HG03521 (cell line): ENCODE data around the gene TUBA8.
"Not testable (repeated sequence)": the region's sequence is repeated elsewhere in the genome, so short reads cannot be mapped to it uniquely, and the experiment has no call there.

ENCODE experiments used
- ATAC-seq: cut with Tn5 transposase; IDR thresholded peaks from one replicate; pipeline ENCODE4 v1.9.1; 2021; ENCODE audit warnings: mild to moderate bottlenecking, moderate library complexity; ENCODE audit not compliant: unreplicated experiment

TUBA8 gene

DNA sequence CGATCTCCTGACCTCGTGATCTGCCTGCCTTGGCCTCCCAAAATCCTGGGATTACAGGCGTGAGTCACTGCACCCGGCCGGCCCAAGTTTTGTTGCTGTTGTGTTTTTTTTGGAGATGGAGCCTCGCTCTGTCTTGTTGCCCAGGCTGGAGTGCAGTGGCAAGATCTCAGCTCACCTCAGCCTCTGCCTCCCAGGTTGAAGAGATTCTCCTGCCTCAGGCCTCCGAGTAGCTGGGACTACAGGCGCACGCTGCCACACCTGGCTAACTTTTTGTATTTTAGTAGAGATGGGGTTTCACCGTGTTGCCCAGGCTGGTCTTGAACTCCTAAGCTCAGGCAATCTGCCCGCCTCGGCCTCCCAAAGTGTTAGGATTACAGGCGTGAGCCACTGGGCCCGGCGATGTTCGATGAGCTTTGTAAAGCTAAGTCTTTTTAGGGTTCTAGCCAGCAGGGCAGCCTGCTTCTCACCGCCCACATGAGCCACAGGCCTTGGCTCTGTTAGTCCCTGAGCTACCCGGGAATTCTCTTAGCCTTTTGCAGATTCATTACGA is 12.9 kb downstream of the TUBA8 start:
- ATAC-seq = not testable (repeated sequence)

DNA sequence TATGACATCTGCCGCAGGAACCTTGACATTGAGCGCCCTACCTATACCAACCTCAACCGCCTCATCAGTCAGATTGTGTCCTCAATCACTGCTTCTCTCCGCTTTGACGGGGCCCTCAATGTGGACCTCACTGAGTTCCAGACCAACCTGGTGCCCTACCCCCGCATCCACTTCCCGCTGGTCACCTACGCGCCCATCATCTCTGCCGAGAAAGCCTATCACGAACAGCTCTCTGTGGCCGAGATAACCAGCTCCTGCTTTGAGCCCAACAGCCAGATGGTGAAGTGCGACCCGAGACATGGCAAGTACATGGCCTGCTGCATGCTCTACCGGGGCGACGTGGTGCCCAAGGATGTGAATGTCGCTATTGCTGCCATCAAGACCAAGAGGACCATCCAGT is 16.0 kb downstream of the TUBA8 start:
- ATAC-seq = no peak

DNA sequence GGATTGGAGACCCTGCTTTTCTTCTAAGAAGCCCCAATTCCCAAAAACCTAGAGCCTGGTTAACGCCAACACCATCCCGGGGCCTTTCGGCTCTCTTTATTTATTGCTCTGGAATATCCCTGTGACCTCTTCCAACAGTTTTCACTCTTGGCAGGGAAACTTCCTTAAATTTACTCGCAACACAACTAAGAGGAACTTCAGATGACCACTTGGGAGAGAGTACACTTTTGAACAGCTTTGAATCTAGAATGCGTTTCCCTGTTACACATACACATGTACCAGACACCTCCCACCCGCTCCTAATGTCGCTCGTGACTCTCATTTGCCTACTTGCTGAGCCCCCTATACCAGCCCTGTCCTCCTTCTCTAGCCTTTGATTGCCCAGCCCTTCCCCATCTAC is 19.4 kb downstream of the TUBA8 start:
- no peak for ATAC-seq

DNA sequence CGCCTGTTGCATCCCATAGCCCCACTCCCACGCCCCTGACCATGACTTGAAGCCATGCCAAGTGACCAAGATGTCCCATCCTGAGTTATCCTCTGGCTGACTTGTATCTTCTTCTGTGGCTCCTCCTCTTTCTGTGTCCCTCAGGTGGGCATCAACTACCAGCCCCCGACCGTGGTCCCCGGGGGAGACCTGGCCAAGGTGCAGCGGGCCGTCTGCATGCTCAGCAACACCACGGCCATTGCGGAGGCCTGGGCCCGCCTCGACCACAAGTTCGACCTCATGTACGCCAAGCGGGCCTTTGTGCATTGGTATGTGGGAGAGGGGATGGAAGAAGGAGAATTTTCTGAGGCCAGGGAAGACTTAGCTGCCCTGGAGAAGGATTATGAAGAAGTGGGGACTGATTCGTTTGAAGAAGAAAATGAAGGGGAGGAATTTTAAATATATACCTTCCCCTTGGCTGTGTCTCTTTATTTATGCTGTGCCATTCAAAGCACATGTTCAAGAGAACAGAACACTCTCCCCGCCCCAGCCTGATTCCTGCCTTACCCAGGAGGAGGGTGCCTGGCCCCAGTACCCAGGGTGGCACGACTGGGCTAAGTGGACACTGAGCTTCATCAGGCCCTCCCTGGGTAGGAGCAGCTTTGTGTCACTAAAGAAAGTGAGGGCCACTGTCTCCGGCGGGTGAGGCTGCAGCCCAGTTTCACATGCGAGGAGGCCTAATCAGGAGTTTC is 20.3 kb downstream of the TUBA8 start:
- no peak for ATAC-seq

DNA sequence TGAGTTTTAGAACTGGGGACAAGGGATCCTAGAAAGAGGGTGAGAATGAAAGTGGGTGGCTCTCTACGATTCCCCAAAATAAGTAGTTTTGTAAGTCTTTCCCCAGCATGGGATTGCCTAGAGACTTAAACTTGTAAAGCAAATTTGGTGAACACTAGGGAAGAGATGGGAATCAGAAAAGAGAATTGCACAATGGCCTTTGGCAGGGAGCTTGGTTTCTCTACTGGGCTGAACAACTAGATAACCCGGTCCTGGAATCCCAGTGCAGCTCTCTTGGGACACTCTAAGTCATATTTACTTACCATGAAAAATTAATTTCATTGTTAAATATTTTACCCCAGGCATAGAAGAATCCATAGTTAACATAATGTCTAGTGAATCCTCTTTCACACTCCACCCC is 22.8 kb downstream of the TUBA8 start:
- ATAC-seq = no peak

DNA sequence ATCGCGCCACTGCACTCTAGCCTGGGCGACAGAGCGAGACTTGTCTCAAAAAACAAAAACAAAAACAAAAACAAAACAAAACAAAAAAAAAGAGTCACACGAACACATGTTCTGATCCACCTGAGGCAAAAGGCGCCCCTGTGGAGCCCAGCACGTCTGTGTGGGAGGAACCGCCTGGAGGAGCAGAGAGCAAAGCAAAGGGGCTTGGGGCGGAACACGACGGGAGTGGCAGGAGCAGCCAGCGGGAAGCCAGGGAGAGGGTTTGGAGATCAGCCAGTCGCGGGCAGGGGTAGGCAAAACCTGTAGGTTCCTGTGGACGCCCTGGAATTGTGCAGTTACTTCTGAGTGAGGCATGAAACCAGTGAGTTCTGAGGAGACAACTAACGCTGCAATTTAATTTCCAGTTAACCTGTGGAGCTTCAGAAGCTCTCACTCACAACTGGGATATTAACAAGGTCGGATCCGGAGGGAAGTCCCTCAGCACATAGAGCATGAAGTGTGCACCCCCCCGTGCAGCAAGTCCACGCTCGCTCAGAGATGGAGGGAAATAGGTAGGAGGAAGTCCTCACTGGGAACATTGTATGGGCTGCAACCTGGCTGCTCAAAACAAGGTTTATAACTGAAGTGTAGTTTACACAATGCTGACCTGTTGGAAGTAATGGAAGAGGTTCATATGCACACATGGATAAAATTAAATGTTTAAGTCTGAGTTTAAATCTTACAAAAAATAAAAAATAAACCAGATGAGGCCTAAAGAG is 26.1 kb downstream of the TUBA8 start:
- no peak for ATAC-seq

DNA sequence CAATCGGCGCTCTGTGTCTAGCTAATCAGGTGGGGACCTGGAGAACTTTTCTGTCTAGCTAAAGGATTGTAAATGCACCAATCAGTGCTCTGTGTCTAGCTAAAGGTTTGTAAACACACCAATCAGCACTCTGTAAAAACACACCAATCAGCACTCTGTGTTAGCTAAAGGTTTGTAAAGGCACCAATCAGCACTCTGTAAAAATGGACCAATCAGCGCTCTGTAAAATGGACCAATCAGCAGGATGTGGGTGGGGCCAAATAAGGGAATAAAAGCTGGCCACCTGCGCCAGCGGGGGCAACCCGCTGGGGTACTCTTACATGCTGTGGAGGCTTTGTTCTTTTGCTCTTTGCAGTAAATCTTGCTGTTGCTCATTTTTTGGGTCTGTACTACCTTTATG is 30.4 kb downstream of the TUBA8 start:
- ATAC-seq = not testable (repeated sequence)

DNA sequence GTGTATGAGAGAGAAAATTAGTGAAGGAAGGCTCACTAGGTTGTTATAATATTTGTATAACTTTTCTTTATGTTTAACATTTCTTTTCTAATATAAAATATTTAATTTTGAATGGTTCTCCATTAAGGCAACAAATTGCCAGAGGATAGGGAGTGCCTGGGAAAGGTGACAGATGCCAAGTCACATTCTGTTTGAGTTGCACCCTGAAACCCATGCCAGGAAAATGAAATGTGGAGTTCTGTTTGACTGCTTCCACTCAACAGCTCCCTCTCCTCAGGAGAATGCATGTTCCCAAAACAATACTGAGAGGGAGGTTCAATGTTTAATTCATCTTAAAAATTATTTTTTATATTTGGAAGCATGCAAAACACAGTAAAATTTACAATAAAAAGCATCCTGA is 33.5 kb downstream of the TUBA8 start:
- ATAC-seq = no peak

DNA sequence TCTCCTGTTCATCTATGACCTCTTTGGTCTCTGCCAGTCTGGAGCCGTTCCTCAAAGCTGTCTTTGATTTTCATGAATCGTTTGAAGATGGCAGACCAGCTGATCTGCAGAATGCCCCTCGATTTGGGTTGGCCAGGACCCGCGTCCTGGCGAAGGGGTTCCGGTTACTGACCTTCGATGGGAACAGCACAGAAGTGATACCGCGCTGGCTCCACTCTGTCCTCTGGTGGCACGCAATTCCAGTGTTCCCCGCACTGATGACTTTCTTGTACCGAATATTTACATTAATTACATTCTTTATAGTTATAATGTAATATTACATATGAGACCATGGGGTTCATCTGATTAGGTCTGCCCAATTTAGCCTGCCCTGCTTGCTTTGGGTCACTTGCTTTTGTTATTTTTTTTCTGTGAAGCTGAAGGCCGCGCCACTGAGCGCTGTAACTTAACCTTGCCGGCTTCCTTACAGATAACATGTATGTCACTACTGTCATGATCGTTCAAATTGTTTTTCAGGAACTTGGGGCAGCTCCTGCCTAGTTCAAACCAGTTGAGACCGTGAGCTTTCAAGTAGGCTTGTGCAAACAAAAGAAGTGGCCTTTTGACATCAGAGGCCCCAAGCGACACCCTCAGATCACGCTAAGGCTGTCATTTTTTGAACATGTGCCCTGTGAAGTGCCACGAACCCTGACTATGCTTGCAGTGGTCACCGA is 35.2 kb downstream of the TUBA8 start:
- ATAC-seq = no peak

DNA sequence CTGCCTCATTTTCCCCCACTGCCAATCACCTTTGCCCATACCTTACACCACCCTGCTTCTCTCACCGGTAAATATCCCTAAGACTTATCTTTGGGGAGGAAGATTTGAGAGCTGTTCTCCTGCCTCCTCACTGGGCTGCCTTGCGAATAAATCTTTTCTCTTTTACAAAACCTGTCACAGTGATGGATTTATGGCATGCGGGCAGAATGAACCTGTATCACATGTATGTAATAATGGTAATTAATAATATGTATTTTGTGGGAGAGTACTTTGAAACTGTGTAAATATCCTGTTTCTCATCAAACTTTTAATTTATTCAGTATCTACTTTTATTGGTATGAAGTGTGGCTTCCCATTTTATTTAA is 35.8 kb downstream of the TUBA8 start:
- no peak for ATAC-seq

DNA sequence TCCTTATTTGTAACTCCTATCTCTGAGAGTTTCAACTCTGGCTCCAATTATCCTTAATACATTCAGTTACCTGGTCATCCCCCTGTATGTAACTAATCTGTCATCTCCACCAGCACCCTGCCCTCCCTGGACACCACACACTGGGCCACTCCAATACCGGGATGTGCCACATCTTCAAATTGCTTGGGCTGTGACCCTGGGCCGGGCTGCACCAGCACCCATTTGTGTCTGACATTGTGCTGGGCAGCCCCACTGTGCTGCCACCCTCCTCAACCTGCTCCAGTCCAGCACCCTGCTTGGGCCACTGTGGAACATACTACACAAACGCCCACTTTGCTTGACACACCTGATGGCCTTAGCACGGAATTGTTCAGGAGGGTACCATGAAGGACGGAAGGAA is 37.2 kb downstream of the TUBA8 start:
- no peak for ATAC-seq

DNA sequence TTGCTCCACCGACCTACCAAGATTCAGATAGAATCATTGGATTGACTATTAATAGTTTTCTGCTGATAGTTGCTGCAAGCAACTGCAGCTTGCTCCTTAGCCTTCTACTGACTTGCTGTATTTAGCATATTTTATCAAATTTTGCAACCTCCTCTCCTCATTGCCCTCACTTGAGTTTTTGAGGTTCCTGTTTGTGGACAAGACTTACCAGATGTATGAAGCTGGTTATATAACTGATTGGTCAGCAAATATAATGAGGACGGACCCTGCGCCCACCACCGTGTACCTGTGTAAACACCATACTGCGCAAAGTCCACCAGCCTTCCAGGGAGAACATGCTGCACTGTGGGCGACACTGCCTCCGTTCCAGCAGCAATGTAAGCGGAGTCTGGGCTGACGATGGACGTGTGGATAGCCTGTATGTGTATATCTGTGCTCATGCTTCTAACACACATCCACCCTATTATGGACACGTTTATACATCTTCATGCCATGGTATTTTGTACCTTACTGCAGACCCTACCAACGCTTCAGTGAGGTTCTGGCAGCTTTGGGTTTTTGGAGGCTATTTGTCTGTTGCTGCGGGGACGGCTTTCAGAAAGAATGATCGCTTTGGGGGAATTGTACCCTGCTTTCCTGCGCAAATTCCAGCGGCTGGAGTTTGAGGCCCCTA is 37.8 kb downstream of the TUBA8 start:
- no peak for ATAC-seq

DNA sequence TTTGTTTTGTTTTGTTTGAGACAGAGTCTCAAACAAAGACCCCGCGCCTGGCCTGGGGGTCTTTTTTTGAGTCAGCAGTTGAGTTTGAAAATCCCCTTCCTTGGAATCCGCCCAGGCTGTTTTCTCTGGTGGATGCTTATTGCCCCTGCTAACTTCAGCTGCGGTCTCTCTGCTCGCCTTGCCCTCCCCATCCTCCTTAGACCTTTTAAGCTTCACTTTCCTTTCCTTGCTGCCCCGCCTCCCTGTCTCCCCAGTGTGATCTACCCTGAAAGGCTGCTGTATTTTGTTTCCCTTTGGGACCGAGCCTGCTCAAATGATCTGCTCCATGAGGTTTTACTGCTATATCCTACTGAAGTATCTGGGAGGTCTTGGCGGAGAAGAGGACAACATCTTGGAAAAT is 41.9 kb downstream of the TUBA8 start:
- no peak for ATAC-seq

DNA sequence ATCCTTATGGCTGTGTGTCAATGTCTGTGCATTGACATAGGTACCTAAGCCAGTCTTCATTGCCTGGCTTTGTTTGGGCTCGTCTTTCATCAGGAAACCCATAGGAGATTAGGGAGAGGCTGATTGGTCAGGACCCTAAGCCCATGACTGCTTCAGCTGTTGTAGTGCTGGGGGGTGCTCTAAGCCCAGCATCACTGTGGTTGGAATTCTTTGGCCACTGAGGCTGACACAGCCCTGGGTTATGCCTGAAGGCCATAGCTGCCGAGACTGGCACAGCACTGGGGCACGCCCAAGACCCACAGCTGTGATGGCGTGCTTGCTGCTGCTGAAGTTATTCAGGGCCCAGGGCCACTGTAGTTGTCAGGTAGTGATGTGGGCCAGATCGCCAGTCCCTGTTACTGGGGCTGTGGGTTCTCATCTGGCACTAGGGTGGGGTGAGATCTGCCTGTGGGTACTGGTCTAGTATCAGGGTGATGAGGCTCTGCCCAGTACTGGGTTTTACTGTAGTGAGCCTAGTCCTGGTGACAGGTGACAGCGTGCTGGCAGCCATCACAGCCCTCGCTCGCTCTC is 44.3 kb downstream of the TUBA8 start:
- no peak for ATAC-seq

DNA sequence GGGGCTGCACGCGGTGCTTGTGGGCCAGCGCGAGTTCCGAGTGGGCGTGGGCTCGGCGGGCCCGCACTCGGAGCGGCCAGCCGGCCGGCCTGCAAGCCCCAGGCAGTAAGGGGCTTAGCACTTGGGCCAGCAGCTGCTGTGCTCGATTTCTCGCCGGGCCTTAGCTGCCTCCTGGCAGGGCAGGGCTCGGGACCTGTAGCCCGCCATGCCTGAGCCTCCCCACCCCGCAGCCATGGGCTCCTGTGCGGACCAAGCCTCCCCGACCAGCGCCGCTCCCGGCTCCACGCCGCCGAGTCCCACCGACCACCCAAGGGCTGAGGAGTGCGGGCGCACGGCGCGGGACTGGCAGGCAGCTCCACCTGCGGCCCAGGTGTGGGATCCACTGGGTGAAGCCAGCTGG is 44.9 kb downstream of the TUBA8 start:
- ATAC-seq = not testable (repeated sequence)

DNA sequence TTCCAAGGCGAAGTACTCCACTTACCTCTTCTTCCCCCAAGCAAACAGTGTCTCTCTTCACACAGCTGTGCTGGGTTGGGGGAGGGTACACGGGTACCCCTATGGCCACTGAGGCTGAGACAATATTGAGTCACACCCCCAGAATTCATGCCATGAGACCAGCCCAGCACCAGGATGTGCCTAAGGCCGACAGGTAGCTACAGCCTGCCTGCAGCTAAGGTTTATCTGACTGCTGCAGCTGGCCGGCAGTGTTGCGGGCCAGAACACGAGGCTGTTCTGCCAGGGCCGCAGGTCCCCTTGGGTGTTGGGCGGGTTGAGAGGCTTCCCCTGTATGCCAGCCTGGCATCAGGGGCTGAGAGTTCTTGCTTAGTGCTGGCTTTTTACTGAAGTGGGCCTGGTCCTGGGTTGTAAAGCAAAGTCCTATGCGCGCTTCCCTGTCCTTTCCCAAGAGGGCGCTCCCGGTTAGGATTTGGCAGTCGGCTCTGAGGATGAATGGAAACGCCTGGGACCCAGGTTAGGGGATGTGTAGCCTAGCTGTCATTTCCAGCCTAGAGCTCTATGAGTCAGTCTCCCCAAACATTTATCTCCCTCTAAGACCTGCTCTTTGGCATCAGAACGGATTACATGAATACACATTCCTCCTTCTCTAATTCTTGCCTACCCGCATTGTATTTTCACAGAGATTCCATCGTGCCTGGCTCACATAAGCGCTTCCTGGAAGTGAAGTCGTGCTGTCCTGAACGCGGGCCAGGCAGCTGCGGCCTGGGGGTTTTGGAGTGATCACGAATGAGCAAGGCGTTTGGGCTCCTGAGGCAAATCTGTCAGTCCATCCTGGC is 46.5 kb downstream of the TUBA8 start:
- ATAC-seq = no peak

DNA sequence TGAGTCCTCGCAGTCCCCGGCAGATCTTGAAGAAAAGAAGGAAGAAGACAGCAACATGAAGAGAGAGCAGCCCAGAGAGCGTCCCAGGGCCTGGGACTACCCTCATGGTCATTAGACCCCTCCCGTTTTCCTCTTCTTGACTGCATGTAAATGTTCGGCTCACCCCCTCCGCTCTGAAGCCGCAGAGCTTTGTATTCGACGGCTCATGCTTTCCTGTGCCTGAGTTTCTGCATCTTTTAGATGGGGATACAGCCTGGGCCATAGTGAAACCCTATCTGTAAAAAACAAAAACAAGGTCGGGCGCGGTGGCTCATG is 47.1 kb downstream of the TUBA8 start:
- ATAC-seq = no peak

DNA sequence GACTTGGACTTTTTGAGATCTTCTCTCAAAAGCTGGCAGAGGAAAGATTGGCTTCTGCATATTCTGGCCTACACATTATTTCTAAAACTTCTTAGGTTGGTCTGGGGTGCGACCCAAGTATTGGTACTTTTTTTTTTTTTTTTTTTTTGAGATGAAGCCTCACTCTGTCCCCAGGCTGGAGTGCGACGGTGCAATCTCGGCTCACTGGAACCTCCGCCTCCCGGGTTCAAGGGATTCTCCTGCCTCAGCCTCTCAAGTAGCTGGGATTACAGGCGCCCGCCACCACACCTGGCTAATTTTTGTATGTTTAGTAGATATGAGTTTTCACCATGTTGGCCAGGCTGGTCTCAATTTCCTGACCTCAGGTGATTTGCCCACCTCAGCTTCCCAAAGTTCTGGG is 50.0 kb downstream of the TUBA8 start:
- ATAC-seq = not testable (repeated sequence)

DNA sequence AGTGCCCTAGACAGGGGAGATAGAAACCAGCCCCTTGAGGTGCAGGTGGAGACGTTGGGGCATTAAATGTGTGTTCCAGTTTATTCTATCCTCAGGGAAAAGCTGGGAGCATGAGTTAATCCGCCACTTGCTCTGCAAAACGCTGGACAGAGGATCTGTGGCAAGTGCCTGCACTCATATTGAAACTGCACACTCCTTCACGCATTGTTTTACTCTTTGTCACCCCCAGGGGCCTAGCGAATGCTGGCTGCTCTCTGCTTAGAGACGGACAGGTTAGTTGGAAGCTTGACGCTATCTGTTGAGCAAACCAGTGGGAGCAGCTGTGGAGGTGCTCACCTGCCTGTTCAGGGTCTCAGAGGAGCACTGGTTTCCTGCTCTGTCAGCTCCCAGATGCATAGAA is 53.2 kb downstream of the TUBA8 start:
- ATAC-seq = not testable (repeated sequence)

DNA sequence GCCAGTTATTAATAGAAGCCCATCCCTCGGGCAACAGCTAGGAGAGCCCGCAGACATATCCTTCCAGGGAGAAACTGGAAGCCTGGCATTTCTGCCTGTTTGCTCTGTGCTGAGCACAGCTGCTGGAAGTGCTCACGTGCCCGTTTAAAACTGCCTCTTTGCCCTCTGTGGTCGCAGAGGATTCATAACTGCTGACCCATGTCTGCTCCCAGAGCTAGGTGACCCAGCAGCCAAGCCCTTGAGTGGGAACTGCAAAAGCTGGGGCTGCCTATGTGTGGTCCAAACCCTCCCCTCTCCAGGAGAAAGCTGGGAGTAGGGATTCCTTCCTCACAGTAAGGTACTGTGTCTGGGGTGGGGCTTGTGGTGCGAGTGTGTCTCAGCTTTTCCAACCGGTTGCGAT is 54.0 kb downstream of the TUBA8 start:
- not testable (repeated sequence) for ATAC-seq
